Activated CD4-positive, alpha-beta T cell treated with anti-CD3 and anti-CD28 coated beads, Interleukin-2, amount 10 ng/mL, durations not matched to agents 7 days and 5 days (primary cell): ENCODE measurements around the gene DYNAP. TPM values are rescaled to one million over a fixed set of nuclear protein-coding genes. Genes with fewer than 3 reads are reported as not detected.

ENCODE experiments used
- total RNA-seq, 2 experiments: library from RNA; stranded (reverse); gene quantifications; one replicate each; pipeline ENCODE4 v1.2.3, GENCODE V29; 2021

The DYNAP gene
- total RNA-seq, 2 experiments from 2014 or later = not detected

Other genes starting within 250 kb of the DYNAP start
- not detected for gene STARD6, start 233.4 kb upstream of the DYNAP start, total RNA-seq
- 1 to 10 TPM; 8.2 to 8.8 TPM for gene C18orf54, start 233.3 kb upstream of the DYNAP start, total RNA-seq
- gene RAB27B, start 237.2 kb downstream of the DYNAP start, total RNA-seq = 1 to 10 TPM; 4.8 to 5.2 TPM